Measurements from ENCODE around the gene RAPGEF3.

The RAPGEF3 gene

GRCh38 chr12:47722941-47723631 lies 35.6 kb downstream of the RAPGEF3 start:
- DNase-seq (ENCODE audit: low read depth in 2 of 2), result no peak

GRCh38 chr12:47722136-47722834 lies 36.4 kb downstream of the RAPGEF3 start:
- no peak for DNase-seq (ENCODE audit: low read depth in 2 of 2)

- DNase-seq (ENCODE audit: low read depth in 2 of 2), result no peak
Observed at GRCh38 chr12:47721431-47721973, 37.2 kb downstream of the RAPGEF3 start.

- no peak for DNase-seq (ENCODE audit: low read depth in 2 of 2)
Observed at GRCh38 chr12:47718531-47718930, 40.1 kb downstream of the RAPGEF3 start.

DNA sequence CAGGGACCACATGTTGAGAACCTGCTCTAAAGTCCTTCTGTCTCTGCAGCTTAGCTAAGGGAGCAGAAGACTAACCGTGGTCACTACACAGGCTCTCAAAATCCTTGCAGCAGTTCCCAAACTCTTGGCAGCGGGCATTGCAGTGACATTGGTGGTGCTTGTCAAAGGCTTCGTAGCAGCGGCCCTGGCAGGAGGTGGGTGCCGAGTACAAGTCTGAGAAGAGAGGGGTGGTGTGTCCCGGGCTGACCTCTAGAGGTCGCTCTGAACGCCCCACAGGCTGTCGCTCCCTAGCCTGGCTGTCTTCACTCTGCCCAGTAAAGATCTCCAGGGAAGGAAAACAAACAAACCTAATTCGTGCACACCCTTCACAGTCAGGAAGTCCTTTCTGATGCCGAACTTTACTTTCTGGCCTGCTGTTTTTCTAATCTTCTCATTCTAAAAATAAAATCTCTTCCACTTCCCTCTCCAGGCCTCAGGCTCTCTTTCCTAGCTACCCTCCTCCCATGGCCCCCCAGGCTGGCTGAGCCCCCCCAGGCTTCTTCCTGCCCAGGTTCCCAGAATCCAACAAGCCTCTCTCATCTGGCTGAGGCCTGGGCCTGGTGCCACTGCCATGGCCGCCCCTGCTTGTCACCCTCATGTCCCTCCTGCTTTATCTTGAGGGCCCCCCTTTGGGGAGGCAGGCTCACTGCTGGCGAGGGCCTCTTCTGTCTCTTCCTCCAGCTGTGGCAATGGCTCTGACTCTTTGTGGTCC lies 41.1 kb downstream of the RAPGEF3 start:
- peak; percentile 37 to 40 for DNase-seq (ENCODE audit: low read depth in 2 of 2)

GRCh38 chr12:47717046-47717442 lies 41.6 kb downstream of the RAPGEF3 start:
- no peak for DNase-seq (ENCODE audit: low read depth in 2 of 2)

DNA sequence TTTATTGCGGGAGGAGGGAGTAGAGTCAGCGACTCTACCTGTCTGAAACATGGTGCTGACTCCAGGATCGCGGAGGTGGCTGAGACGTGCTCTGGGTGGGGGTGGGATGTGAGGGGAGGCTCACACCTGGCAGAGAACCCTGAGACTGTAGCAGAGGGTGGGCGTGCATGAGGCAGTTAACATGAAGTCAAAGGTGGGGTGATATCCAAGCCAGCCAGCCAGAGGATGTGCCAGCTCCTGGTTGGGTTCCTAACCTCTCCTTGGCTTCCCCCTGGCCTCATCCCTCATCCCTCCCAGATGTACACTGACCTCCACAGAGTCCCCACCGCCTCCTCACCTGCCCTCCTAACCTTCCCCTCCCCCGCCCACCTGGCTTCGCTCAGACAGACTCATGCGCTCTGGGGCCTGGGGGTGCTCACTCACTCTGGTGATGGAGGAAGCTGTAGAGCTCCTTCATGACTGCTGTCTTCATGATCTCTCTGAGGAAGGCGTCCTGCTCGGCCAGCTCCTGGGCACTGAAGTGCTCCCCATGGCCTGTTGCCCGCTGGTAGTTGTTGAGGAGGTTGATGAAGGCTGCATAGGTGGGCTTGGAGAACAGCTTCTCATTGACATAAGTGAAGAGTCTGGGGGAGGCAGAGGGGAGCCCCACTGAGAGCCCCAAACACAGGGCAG lies 42.7 kb downstream of the RAPGEF3 start:
- no peak for DNase-seq (ENCODE audit: low read depth in 2 of 2)

- DNase-seq (ENCODE audit: low read depth in 2 of 2), result peak; percentile 69 to 73
Observed at GRCh38 chr12:47715393-47715876, 43.2 kb downstream of the RAPGEF3 start.

- DNase-seq (ENCODE audit: low read depth in 2 of 2), result no peak
Observed at GRCh38 chr12:47714826-47715386, 43.8 kb downstream of the RAPGEF3 start.

DNA sequence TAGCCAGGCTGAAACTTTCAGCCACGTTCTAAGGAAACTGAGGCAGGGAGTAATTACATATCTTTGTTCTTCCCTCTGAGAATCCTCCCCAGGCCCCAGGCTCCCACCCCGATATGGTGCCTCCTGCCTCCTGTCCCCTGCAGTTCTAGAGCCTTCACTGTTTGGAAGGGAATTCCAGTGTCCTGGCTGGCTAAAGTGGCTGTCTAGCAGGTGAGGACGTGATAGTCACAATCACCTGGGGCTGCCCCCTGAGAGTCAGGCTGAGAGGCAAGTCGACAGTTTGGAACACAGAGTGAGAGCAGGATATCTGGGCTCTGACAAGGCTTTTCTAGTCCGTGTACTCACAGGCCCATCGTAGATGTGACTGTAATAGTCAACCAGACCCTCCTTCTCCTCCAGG lies 46.5 kb downstream of the RAPGEF3 start:
- DNase-seq (ENCODE audit: low read depth in 2 of 2), result no peak

DNA sequence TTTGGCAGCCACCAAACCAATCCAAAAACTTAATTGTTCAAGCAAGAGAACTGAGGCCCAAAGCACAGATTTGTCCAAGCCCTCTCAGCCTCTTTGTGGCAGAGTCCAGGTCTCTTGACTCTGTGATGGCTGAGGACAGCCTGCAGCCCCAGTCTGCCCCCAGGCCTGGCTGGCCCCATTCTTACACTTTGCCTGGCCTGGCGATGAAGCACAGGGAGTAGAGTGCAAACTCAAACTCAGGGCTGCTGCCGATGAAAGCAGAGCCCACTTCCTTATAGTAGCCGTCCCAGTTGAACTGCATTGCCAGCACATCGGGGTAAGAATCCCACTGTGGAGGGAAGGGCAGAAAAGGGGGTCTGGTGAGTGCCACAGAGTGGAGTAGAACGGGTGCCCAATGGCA lies 47.2 kb downstream of the RAPGEF3 start:
- DNase-seq (ENCODE audit: low read depth in 2 of 2), result no peak

GRCh38 chr12:47710278-47710677 lies 48.4 kb downstream of the RAPGEF3 start:
- no peak for DNase-seq (ENCODE audit: low read depth in 2 of 2)

GRCh38 chr12:47709671-47710070 lies 49.0 kb downstream of the RAPGEF3 start:
- no peak for DNase-seq (ENCODE audit: low read depth in 2 of 2)

DNA sequence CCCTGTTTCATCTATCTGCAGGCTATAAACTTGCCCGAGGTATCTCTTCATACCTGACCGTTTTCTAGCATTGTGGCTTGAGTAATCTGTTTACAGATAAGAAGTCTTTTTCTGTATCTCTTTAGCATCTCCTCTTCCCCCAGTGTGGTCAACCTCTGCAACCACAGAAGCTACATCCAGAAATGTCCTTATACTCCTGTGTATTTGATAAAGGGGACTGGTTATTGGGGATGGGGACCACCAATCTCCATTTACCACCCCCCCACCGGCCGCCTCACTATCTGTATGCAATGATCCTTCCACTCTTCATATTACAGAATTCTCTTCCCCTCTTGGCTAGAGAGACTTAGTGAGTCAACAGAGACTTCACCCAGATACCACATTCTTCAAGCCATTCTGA lies 49.4 kb downstream of the RAPGEF3 start:
- DNase-seq (ENCODE audit: low read depth in 2 of 2), result no peak

GRCh38 chr12:47707905-47708543 lies 50.7 kb downstream of the RAPGEF3 start:
- DNase-seq (ENCODE audit: low read depth in 2 of 2), result no peak

- no peak for DNase-seq (ENCODE audit: low read depth in 2 of 2)
Observed at GRCh38 chr12:47707355-47707754, 51.3 kb downstream of the RAPGEF3 start.

DNA sequence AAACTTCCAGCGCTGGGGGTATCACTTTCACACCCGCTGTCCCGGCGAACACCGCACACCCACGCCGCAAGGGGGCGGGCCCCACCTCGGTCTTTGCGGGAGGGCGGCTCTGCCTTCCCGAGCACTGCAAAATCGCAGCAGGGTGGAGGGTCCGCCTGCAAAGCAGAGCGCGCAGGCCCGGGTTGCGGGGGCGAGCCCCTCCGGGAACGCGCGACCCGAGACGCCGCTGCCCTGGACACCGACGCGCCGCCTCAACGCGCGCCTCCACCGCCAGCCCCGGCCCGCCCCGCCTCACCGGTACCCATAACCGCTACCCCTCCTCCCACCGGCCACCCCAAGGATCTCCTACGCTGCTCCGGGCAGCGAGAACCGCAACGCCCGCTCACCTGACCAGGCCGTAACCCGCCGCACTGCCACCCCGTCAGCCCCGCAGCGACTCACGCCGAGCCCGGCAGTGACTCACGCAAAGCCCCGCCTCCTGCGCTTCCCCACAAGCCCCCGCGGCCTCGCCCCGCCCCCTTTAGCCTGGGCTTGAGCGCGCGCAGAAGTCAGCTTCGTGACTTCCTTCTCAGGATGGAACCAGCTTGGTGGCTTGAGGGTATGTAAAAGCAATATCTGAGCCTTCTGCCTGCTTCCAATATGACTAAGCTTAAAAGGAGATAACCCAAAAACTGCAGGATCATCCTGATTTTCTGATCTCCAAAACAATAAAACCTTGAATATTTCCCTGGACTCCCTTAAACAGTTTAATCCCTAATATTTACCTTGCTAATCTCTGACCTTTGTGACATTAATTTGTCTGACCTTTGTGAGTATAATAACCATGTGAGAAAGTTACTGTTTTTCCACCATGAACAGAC lies 52.9 kb downstream of the RAPGEF3 start, which contains the start of gene RPAP3:
Gene RPAP3 (minus strand): TSS at position 465 of the 860 bp plus-strand sequence. CDS start 3,190 bp downstream, outside the sequence.
- peak; percentile 99 to 100 for DNase-seq (ENCODE audit: low read depth in 2 of 2)

DNA sequence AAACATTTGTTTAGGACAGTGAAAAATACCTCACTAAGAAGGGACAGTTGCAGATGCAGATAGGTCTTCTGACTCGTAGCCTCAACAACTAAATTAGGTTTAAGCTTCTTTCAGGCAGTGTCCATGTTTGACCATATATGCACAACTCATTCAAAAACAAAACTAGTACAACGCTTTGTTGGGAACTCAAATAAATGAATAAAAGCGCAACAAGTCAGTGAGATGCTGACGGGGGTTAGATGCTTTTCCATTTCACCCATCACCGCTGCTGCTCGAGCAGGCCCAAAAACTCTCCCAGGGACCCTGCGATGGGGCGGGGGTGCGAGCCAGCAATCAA lies 53.5 kb downstream of the RAPGEF3 start:
- DNase-seq (ENCODE audit: low read depth in 2 of 2), result no peak

- no peak for DNase-seq (ENCODE audit: low read depth in 2 of 2)
Observed at GRCh38 chr12:47704719-47705118, 54.0 kb downstream of the RAPGEF3 start.

DNA sequence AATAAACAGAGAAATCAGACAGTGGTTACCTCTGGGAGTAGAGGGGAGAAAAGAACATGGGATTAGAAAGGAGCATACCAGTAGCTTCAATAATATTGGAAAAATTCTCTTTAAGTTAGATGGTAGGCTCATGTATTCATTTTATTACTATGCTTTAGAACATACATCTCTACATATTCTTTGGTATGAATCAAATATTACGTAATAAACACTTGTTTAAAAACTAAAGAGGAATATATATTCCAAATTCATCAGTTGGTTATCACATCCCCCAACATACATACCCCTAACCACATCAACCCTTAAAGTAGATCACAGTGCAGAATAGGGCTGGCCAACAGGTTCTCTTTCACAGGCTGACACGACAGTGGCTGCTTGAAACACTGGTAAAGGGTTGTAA lies 58.4 kb downstream of the RAPGEF3 start:
- no peak for DNase-seq (ENCODE audit: low read depth in 2 of 2)
